Lower lobe of right lung (tissue), 2 donors: ENCODE results near the gene MON1A. TPM values are rescaled to one million over a fixed set of nuclear protein-coding genes. Genes with fewer than 3 reads are reported as not detected.

Experiments
- ATAC-seq, 2 donors: fragments of 200-7000 bp; cut with Tn5 transposase; one replicate each; pipeline ENCODE4 v1.9.1; 2020 to 2022; ENCODE audit warnings: mild to moderate bottlenecking in 2 of 2, moderate library complexity in 2 of 2
- DNase-seq: peaks from one replicate; pipeline ENCODE4 v3.0.0-alpha.2; 2020
- H3K27ac ChIP-seq: fragments of 200-600 bp; one replicate; pipeline ENCODE4 v1.8.0; 2022
- H3K27me3 ChIP-seq: fragments of 200-600 bp; one replicate; pipeline ENCODE4 v1.8.0; 2022; ENCODE audit warnings: low read depth
- H3K36me3 ChIP-seq: fragments of 200-600 bp; one replicate; pipeline ENCODE4 v1.8.0; 2022; ENCODE audit warnings: mild to moderate bottlenecking
- H3K4me1 ChIP-seq: fragments of 200-600 bp; one replicate; pipeline ENCODE4 v1.8.0; 2022
- H3K4me3 ChIP-seq: fragments of 200-600 bp; one replicate; pipeline ENCODE4 v1.8.0; 2022; ENCODE audit warnings: mild to moderate bottlenecking
- H3K9me3 ChIP-seq: fragments of 200-600 bp; one replicate; pipeline ENCODE4 v1.8.0; 2022
- CTCF ChIP-seq: fragments of 200-600 bp; IDR thresholded peaks from one replicate; pipeline ENCODE4 v1.8.0; 2022; ENCODE audit warnings: antibody characterized with exemption, mild to moderate bottlenecking
- intact Hi-C: fragments of 100-400 bp; cut with DNase I; formaldehyde crosslinking; loops from one replicate; pipeline ENCODE4 v1.11.0; 2022
- total RNA-seq: library from RNA; stranded (reverse); fragmentation: NEBNext Ultra II Directional; extraction: Animal tissue kit (Norgen Biotek cat#: 25700); gene quantifications from one replicate; pipeline ENCODE4 v1.2.1, GENCODE V29; 2021
- donor health status: DM: no; HTN: yes; CAD: no; lungs with severe emphysema.

MON1A gene
- total RNA-seq, 1 donor from 2014 or later: 9.7 TPM

- DNase-seq (no peak), ATAC-seq (no peak)
- Histone ChIP-seq H3K27ac (no peak overlapping the region), H3K4me3 (no peak overlapping the region), H3K4me1 (peaks cover 11% of the 10 kb centered on the region), H3K27me3 (peaks cover 28% of the 10 kb centered on the region), H3K36me3 (no peaks in the 10 kb centered on the region), H3K9me3 (no peaks in the 10 kb centered on the region)
- TF ChIP-seq CTCF: no peak
- intact Hi-C loops: no loop called here
Observed at GRCh38 chr3:49873623-49874022, 56.0 kb downstream of the MON1A start.

- peaks cover 11% of the 10 kb centered on the region for H3K4me1 ChIP-seq
- H3K27me3 ChIP-seq: peaks cover 36% of the 10 kb centered on the region
- intact Hi-C loops: no loop called here
- no peak overlapping the region for H3K4me3 ChIP-seq
- H3K36me3 ChIP-seq: no peaks in the 10 kb centered on the region
- no peak for ATAC-seq
- H3K27ac ChIP-seq: no peak overlapping the region
- TF ChIP-seq CTCF: no peak
- no peak for DNase-seq
- no peaks in the 10 kb centered on the region for H3K9me3 ChIP-seq
Observed at GRCh38 chr3:49872801-49873281, 56.8 kb downstream of the MON1A start.

- TF ChIP-seq CTCF: no peak
- intact Hi-C loops: no loop called here
- Histone ChIP-seq H3K27ac (no peak overlapping the region), H3K4me1 (peaks cover 11% of the 10 kb centered on the region), H3K9me3 (no peaks in the 10 kb centered on the region), H3K27me3 (peaks cover 39% of the 10 kb centered on the region), H3K36me3 (no peaks in the 10 kb centered on the region), H3K4me3 (no peak overlapping the region)
- ATAC-seq (no peak), DNase-seq (no peak)
Observed at GRCh38 chr3:49871531-49872153, 58.0 kb downstream of the MON1A start.

- ATAC-seq (peak in 1 of 2 donors; percentile 15), DNase-seq (no peak)
- peaks cover 39% of the 10 kb centered on the region for H3K27me3 ChIP-seq
- H3K27ac ChIP-seq: no peak within 1 kb of the TSS
- peaks cover 11% of the 10 kb centered on the region for H3K4me1 ChIP-seq
- no peak for TF ChIP-seq CTCF
- H3K9me3 ChIP-seq: no peaks in the 10 kb centered on the region
- intact Hi-C loops: no loop called here
- no peaks in the 10 kb centered on the region for H3K36me3 ChIP-seq
- peak within 1 kb of the TSS; percentile 40 for H3K4me3 ChIP-seq
Observed at GRCh38 chr3:49869525-49870126, 60.0 kb downstream of the MON1A start, which contains the start of gene CAMKV. TSS of gene CAMKV (minus strand) at chr3:49869906. CDS start at chr3:49862388, 7,518 bp downstream.

GRCh38 chr3:49868862-49869466, 60.6 kb downstream of the MON1A start:
- Histone ChIP-seq H3K27ac (no peak overlapping the region), H3K4me3 (peak overlapping the region; percentile 40), H3K4me1 (peaks cover 11% of the 10 kb centered on the region), H3K27me3 (peaks cover 39% of the 10 kb centered on the region), H3K9me3 (no peaks in the 10 kb centered on the region), H3K36me3 (no peaks in the 10 kb centered on the region)
- intact Hi-C loops: no loop called here
- no peak for ATAC-seq
- DNase-seq: no peak
- no peak for TF ChIP-seq CTCF
